Measurements from ENCODE around the gene OSCAR. TPM values are rescaled to one million over a fixed set of nuclear protein-coding genes. Genes with fewer than 3 reads are reported as not detected.

OSCAR gene
- total RNA-seq, 1 donor from 2014 or later = 0.21 TPM

DNA sequence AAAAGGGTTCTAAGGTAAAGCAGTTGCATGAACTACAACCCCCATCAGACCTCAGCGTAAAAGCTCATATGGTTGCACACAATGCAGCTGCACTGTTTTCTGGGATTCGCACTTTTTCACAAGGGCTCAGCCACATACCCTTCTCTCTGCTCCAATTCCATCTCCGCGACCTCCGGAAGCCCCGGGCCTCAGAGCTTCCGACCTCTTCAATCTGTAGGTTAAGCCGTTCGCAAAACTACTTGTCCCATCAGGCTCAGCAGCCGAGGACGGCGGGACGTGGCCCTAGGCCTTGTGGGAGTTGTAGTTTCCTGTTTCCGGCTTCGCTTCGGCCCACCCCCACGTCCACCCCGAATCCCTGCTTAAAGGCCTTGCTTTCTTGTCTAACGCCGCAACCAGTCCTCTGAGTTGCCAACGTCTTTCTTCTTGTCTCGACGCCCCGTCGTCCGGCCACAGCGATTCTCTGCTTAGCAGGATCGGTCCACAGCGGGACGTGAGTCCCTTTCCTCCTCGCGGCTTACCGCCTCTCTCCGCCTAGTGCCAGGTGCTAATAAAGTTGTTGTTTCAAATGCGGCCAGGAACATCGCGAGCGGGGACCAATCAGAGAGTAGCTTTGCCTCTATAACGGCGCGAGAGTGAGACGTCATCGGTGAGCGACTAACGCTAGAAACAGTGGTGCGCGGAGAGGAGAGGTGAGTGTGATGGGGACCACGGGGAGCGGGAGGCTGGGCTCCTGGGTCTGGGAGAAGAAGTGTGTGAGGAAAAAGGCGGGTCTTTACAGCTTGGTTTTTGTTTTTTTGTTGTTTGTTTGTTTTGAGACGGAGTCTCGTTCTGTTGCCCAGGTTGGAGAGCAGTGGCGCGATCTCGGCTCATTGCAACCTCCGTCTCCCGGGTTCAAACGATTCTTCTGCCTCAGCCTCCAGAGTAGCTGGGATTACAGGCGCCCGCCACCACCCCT is 14.8 kb upstream of the OSCAR start, which contains the start of the genes PRPF31 and TFPT:
TSS of gene PRPF31 (plus strand) at position 646 of the 955 bp plus-strand sequence. CDS start 2,525 bp downstream, outside the sequence.
TSS of gene TFPT (minus strand) at position 549 of the 955 bp plus-strand sequence. CDS start at position 161, 388 bp downstream.
- Mint-ChIP-seq H3K27ac (ENCODE audit: unreplicated experiment) (peak within 1 kb of the TSS; percentile 92), H3K36me3 (ENCODE audit: low read depth, unreplicated experiment) (peaks cover 31% of the 10 kb centered on the region), H3K4me3 (ENCODE audit: unreplicated experiment) (peak within 1 kb of the TSS; percentile 99), H3K27me3 (ENCODE audit: unreplicated experiment) (peaks cover 19% of the 10 kb centered on the region), H3K4me1 (ENCODE audit: unreplicated experiment) (peaks cover 25% of the 10 kb centered on the region), H3K9me3 (ENCODE audit: unreplicated experiment) (no peaks in the 10 kb centered on the region)
- DNase-seq (ENCODE audit: low spot score) = peak; percentile 88
- TF ChIP-seq CTCF (IDR thresholded peaks at IDR 0.05; ENCODE audit: unreplicated experiment) = no peak

DNA sequence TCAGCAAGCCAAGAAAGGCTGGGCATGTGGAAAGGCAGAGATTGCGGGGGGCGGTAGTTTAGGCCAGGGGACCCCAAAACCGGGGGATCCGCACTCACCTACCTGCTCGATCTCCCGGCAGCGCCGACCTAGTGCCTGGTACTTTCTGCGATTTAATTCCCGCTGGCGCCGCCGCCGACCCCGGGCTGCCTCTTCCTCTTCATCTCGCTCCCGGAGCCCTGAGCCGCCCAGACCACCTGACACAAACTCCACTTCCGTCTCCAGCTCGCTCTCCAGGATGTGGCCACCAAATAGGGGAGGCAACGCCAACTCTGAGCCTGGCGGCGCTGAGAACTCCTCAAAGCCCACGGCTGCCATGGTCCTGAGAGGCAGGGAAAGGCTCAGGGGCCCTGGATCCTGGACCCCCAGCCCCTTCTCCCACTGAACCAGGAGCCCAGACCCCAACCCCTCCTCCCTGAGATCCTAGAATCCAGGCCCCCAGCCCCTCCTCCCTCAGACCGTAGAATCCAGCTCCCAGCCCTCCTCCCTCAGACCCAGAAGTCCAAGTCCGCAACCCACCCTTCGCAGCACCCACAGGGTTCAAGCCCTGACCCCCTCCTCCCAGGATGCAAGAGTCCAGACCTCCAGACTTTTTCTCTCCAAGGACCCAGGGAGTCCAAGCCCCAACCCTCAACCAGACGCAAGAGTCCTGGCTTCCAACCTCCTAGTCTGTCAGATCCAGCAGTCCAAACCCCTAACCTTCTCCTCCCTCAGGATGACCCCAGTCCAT is 13.9 kb upstream of the OSCAR start:
- Mint-ChIP-seq H3K36me3 (ENCODE audit: low read depth, unreplicated experiment) (peaks cover 26% of the 10 kb centered on the region), H3K4me1 (ENCODE audit: unreplicated experiment) (peaks cover 25% of the 10 kb centered on the region), H3K27ac (ENCODE audit: unreplicated experiment) (peak overlapping the region; percentile 92), H3K27me3 (ENCODE audit: unreplicated experiment) (peaks cover 22% of the 10 kb centered on the region), H3K9me3 (ENCODE audit: unreplicated experiment) (no peaks in the 10 kb centered on the region), H3K4me3 (ENCODE audit: unreplicated experiment) (peak overlapping the region; percentile 99)
- DNase-seq (ENCODE audit: low spot score) = peak; percentile 45
- no peak for TF ChIP-seq CTCF (IDR thresholded peaks at IDR 0.05; ENCODE audit: unreplicated experiment)

DNA sequence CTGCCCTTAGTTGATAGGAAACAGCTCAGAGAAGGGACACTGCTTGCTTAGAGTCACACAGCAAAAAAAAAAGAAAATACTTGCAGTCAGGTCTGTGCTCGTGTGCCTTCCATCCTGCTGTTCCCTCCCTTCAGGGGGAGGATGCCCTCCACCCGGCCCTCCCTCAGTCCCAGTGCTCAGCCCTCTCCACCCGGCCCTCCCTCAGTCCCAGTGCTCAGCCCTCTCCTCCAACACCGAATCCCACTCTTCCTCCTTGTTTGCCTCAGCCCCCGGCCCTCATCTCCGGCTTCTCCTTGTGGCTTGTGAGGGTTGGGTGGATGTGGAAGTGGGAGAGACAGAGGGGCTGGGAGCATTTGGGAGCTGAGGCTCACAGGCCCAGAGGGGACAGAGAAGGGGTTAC is 9.0 kb upstream of the OSCAR start:
- H3K4me1 Mint-ChIP-seq (ENCODE audit: unreplicated experiment) = peaks cover 6% of the 10 kb centered on the region
- H3K36me3 Mint-ChIP-seq (ENCODE audit: low read depth, unreplicated experiment) = peaks cover 33% of the 10 kb centered on the region
- H3K9me3 Mint-ChIP-seq (ENCODE audit: unreplicated experiment) = no peaks in the 10 kb centered on the region
- H3K4me3 Mint-ChIP-seq (ENCODE audit: unreplicated experiment) = no peak overlapping the region
- H3K27me3 Mint-ChIP-seq (ENCODE audit: unreplicated experiment) = peaks cover 17% of the 10 kb centered on the region
- H3K27ac Mint-ChIP-seq (ENCODE audit: unreplicated experiment) = no peak overlapping the region
- no peak for TF ChIP-seq CTCF (IDR thresholded peaks at IDR 0.05; ENCODE audit: unreplicated experiment)
- DNase-seq (ENCODE audit: low spot score) = no peak

- DNase-seq (ENCODE audit: low spot score) = no peak
- TF ChIP-seq CTCF (IDR thresholded peaks at IDR 0.05; ENCODE audit: unreplicated experiment) = no peak
- H3K9me3 Mint-ChIP-seq (ENCODE audit: unreplicated experiment) = no peaks in the 10 kb centered on the region
- H3K27me3 Mint-ChIP-seq (ENCODE audit: unreplicated experiment) = peaks cover 12% of the 10 kb centered on the region
- H3K4me1 Mint-ChIP-seq (ENCODE audit: unreplicated experiment) = peaks cover 3% of the 10 kb centered on the region
- peak overlapping the region; percentile 42 for H3K4me3 Mint-ChIP-seq (ENCODE audit: unreplicated experiment)
- H3K27ac Mint-ChIP-seq (ENCODE audit: unreplicated experiment) = no peak overlapping the region
- peaks cover 33% of the 10 kb centered on the region for H3K36me3 Mint-ChIP-seq (ENCODE audit: low read depth, unreplicated experiment)
Measured at GRCh38 chr19:54108496-54108895, 7.9 kb upstream of the OSCAR start.

Measured in endothelial cell (in vitro differentiated cells).